ENCODE measurements around the gene PCNX3.

The PCNX3 gene

DNA sequence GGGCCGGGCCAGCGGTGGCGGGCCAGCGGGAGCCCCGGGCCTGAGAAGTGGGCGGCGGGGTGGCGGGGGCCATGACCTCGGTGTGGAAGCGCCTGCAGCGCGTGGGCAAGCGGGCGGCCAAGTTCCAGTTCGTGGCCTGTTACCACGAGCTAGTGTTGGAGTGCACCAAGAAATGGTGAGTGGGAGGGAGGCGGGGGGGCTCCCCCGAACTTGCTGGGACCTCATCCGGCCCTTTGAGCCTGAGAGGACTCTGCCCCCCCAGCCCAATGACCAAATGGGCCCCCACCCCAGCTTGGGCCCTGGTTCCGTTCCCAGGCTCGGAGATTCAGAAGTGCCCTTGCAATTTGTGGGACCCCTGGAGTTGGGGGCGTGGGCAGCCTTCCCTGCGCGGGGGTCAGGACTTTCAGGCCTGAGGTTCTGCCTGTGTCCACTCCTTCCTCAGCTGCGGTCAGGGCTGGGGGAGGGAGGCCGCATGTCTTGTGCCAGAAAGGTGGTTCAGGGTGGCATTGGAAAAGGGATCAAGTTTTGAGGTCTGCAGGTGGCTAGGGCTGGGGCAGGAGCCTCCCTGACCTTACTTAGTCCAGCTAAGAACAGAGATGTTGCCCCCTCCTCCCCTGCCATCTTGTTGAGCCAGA is 39.2 kb upstream of the PCNX3 start:
- no peak for TF ChIP-seq POLR2A (IDR thresholded peaks at IDR 0.05; ENCODE audit: low read length)
- TF ChIP-seq GATA1 (IDR thresholded peaks at IDR 0.05; ENCODE audit: low read depth, low read length), result no peak
- DNase-seq, result no peak

DNA sequence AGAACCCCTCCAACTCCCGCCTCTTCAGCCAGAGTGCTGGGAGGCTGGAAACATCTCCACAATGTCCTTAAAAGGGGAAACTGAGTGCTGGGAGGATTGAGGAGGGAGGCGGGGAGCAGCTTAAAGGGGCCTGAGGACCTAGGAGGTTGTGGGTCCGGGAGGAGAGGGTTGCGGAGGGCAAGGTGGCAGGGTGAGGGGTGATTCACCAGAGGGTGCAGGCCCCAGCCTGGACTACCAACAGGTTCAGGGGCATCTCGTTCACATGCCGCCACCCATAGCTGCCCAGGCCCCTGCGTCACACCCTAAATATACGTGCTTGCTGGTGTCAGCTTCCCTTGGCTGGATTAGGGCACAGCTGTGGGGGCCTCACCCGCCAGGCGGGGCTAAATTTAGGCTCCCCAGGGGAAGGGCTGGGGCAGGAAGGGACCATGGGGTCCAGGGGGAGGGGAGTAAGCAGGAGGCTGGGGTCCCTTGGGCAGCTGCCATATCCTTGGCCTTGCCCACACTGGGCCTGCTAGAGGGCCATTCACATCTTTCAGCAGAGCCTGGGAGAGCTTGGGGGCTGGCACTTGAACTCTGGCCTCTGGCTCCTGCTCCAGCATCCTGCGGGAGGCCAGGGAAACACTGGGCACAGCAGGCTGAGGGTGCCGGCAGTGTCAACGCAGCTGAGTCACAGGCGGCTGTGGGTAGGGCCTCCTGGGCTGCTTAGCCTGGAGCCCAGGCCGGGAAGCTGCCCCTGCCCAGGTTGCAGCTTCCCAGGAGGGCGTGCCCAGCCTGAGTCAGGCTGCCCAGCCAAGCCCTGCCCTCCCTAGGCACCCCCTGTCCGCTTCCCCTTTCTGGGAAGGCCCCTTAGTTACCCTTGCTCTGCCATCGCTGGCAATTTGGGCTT is 38.5 kb upstream of the PCNX3 start:
- TF ChIP-seq GATA1 (IDR thresholded peaks at IDR 0.05; ENCODE audit: low read depth, low read length) (no peak), POLR2A (IDR thresholded peaks at IDR 0.05; ENCODE audit: low read length) (peak; percentile 71)
- peak; percentile 57 to 76 for DNase-seq

DNA sequence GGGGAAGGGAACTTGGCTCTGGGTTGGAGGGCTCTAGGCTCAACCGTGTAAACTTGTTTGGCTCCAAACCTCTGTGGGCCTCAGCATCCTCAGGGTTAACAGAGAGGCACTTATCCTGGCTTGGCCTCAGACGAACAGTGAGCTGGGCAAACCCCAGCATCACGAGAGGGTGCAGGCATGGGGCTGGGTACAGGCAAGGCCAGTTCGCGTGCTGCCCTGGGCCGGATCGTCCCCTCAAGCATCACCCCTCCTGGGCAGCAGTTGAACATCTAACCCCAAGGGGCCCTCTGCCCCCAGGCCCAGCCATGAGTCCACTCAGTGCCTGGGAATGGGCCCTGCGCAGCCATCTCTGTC is 37.8 kb upstream of the PCNX3 start:
- DNase-seq, result no peak
- TF ChIP-seq GATA1 (IDR thresholded peaks at IDR 0.05; ENCODE audit: low read depth, low read length) (no peak), POLR2A (IDR thresholded peaks at IDR 0.05; ENCODE audit: low read length) (no peak)

GRCh38 chr11:65578134-65578533 is 37.4 kb upstream of the PCNX3 start:
- no peak for DNase-seq
- TF ChIP-seq GATA1 (IDR thresholded peaks at IDR 0.05; ENCODE audit: low read depth, low read length) (no peak), POLR2A (IDR thresholded peaks at IDR 0.05; ENCODE audit: low read length) (no peak)

GRCh38 chr11:65578667-65579066 is 36.9 kb upstream of the PCNX3 start:
- TF ChIP-seq GATA1 (IDR thresholded peaks at IDR 0.05; ENCODE audit: low read depth, low read length) (no peak), POLR2A (IDR thresholded peaks at IDR 0.05; ENCODE audit: low read length) (peak; percentile 86)
- peak; percentile 78 to 83 for DNase-seq

- no peak for TF ChIP-seq POLR2A (IDR thresholded peaks at IDR 0.05; ENCODE audit: low read length)
- no peak for TF ChIP-seq GATA1 (IDR thresholded peaks at IDR 0.05; ENCODE audit: low read depth, low read length)
- DNase-seq, result peak in 1 of 2 experiments; percentile 42
These were observed 36.3 kb upstream of the PCNX3 start for GRCh38 chr11:65579291-65579690.

GRCh38 chr11:65580031-65580692 is 35.4 kb upstream of the PCNX3 start:
- DNase-seq, result no peak
- TF ChIP-seq POLR2A (IDR thresholded peaks at IDR 0.05; ENCODE audit: low read length) (no peak), GATA1 (IDR thresholded peaks at IDR 0.05; ENCODE audit: low read depth, low read length) (no peak)

- DNase-seq, result no peak
- TF ChIP-seq GATA1 (IDR thresholded peaks at IDR 0.05; ENCODE audit: low read depth, low read length) (no peak), POLR2A (IDR thresholded peaks at IDR 0.05; ENCODE audit: low read length) (no peak)
These were observed 34.8 kb upstream of the PCNX3 start for GRCh38 chr11:65580756-65581155.

- DNase-seq, result no peak
- TF ChIP-seq POLR2A (IDR thresholded peaks at IDR 0.05; ENCODE audit: low read length) (no peak), GATA1 (IDR thresholded peaks at IDR 0.05; ENCODE audit: low read depth, low read length) (no peak)
These were observed 33.6 kb upstream of the PCNX3 start for GRCh38 chr11:65581928-65582327.

DNA sequence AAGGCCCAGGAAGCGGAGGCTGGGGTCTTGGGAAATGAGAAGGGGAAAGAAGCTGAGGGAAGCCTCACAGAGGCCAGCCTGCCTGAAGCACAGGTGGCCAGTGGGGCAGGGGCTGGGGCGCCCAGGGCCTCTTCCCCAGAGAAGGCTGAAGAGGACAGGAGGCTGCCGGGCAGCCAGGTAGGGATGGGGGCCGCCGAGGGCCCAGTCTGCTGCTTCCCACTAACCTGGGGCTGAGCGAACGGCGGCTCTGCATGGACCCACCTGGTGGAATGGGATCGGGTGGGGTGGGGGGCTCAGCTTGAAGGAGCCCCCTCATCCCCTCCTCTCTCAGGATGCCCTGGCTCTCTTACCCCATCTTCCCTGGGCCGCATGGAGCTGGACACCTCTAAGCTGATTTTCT is 32.0 kb upstream of the PCNX3 start:
- no peak for DNase-seq
- TF ChIP-seq GATA1 (IDR thresholded peaks at IDR 0.05; ENCODE audit: low read depth, low read length), result no peak
- TF ChIP-seq POLR2A (IDR thresholded peaks at IDR 0.05; ENCODE audit: low read length), result no peak

- no peak for TF ChIP-seq POLR2A (IDR thresholded peaks at IDR 0.05; ENCODE audit: low read length)
- no peak for TF ChIP-seq GATA1 (IDR thresholded peaks at IDR 0.05; ENCODE audit: low read depth, low read length)
- DNase-seq, result no peak
These were observed 31.5 kb upstream of the PCNX3 start for GRCh38 chr11:65584106-65584505.

GRCh38 chr11:65584723-65585171 is 30.8 kb upstream of the PCNX3 start:
- DNase-seq, result no peak
- TF ChIP-seq POLR2A (IDR thresholded peaks at IDR 0.05; ENCODE audit: low read length) (no peak), GATA1 (IDR thresholded peaks at IDR 0.05; ENCODE audit: low read depth, low read length) (no peak)

DNA sequence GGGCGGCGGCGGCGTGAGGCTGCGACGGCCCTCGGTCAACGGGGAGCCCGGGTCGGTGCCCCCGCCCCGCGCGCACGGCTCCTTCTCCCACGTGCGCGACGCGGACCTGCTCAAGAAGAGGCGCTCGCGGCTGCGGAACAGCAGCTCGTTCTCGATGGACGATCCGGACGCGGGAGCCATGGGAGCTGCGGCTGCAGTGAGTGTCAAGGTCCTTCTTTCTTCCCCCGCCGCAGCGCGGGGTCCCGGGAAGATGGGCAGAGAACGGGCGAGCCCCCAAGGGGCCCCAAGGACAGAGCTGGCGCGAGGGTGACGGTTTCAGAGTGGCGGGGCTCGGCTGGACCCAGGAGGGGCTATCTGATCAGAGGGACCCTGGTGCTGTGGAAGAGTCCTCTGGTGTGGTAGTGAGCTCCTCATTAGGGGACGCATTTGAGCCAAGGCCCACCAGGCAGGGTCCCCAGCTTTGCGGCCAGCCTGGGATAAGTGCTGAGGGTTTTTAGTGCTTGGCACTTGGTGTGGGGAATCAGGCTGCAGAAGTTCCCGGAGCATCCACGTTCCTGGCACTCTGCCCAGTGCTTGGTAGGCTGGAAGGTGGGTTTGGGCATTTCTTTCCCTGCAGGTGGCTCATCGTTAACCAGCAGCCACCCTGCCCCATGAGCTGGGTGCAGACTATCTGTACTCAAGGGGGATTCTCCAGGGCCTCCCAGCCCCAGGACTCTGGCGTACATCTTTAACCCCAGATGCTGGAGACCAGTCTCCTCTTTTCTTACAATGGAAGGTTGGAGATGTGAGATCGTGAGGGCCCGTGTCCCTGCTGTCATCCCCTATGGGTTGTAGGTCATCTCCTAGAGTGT is 30.0 kb upstream of the PCNX3 start:
- TF ChIP-seq GATA1 (IDR thresholded peaks at IDR 0.05; ENCODE audit: low read depth, low read length) (no peak), POLR2A (IDR thresholded peaks at IDR 0.05; ENCODE audit: low read length) (no peak)
- no peak for DNase-seq
